Astrocyte (in vitro differentiated cells and primary cell): ENCODE measurements around the gene SLC12A2. TPM values are rescaled to one million over a fixed set of nuclear protein-coding genes. Genes with fewer than 3 reads are reported as not detected.

Experiments used
- DNase-seq: peaks from one replicate; pipeline ENCODE4 v3.0.0-alpha.2; 2010; ENCODE audit warnings: low read depth
- FAIRE-seq: peaks from 2 replicates; lab custom pipeline; 2011; peaks lifted over from hg19 to GRCh38; lab: Jason Lieb, UNC
- H2AFZ ChIP-seq: 2 replicates; pipeline ENCODE4 v1.6.0; 2012; ENCODE audit warnings: low read depth, low read length, inconsistent platforms
- H3K27ac ChIP-seq: 2 replicates; pipeline ENCODE4 v1.5.1; 2011; ENCODE audit warnings: low read depth, low read length, inconsistent platforms
- H3K27me3 ChIP-seq: 2 replicates; pipeline ENCODE4 v1.6.0; 2011; ENCODE audit warnings: low read length, inconsistent platforms; ENCODE audit not compliant: insufficient read depth
- H3K36me3 ChIP-seq: 2 replicates; pipeline ENCODE4 v1.5.1; 2011; ENCODE audit warnings: low read length, inconsistent platforms; ENCODE audit not compliant: insufficient read depth
- H3K4me1 ChIP-seq: 2 replicates; pipeline ENCODE4 v1.5.1; 2011; ENCODE audit warnings: low read length, inconsistent platforms; ENCODE audit not compliant: insufficient read depth
- H3K4me2 ChIP-seq: 2 replicates; pipeline ENCODE4 v1.6.0; 2012; ENCODE audit warnings: low read length, inconsistent platforms
- H3K4me3 ChIP-seq: 2 replicates; pipeline ENCODE4 v1.5.1; 2011; ENCODE audit warnings: low read depth, mild to moderate bottlenecking, low read length, inconsistent platforms; ENCODE audit not compliant: insufficient read depth
- H3K79me2 ChIP-seq: 2 replicates; pipeline ENCODE4 v1.6.0; 2012; ENCODE audit warnings: mild to moderate bottlenecking, low read length, inconsistent platforms; ENCODE audit not compliant: insufficient read depth
- H3K9ac ChIP-seq: 2 replicates; pipeline ENCODE4 v1.6.0; 2012; ENCODE audit warnings: mild to moderate bottlenecking, low read length, inconsistent platforms
- H3K9me3 ChIP-seq: 2 replicates; pipeline ENCODE4 v1.5.1; 2012; ENCODE audit warnings: low read depth, mild to moderate bottlenecking, low read length, inconsistent platforms; ENCODE audit not compliant: insufficient read depth
- H4K20me1 ChIP-seq: 2 replicates; pipeline ENCODE4 v1.6.0; 2012; ENCODE audit warnings: low read length, inconsistent platforms; ENCODE audit not compliant: insufficient read depth
- H3K27ac Mint-ChIP-seq: one replicate; pipeline ENCODE4 v1.8.0; 2021; ENCODE audit warnings: mild to moderate bottlenecking, mixed read lengths; ENCODE audit not compliant: unreplicated experiment
- H3K27me3 Mint-ChIP-seq: one replicate; pipeline ENCODE4 v1.8.0; 2021; ENCODE audit warnings: low read depth, mixed read lengths; ENCODE audit not compliant: unreplicated experiment
- H3K36me3 Mint-ChIP-seq: one replicate; pipeline ENCODE4 v1.8.0; 2021; ENCODE audit warnings: low read depth, mixed read lengths; ENCODE audit not compliant: unreplicated experiment
- H3K4me1 Mint-ChIP-seq: one replicate; pipeline ENCODE4 v1.8.0; 2021; ENCODE audit warnings: low read depth, mixed read lengths; ENCODE audit not compliant: unreplicated experiment
- H3K4me3 Mint-ChIP-seq: one replicate; pipeline ENCODE4 v1.8.0; 2021; ENCODE audit warnings: mild to moderate bottlenecking, moderate library complexity, mixed read lengths; ENCODE audit not compliant: unreplicated experiment
- H3K9me3 Mint-ChIP-seq: one replicate; pipeline ENCODE4 v1.8.0; 2021; ENCODE audit warnings: mild to moderate bottlenecking, mixed read lengths; ENCODE audit not compliant: unreplicated experiment
- CTCF ChIP-seq: IDR thresholded peaks from 2 replicates; pipeline ENCODE4 v1.5.1; 2011; ENCODE audit warnings: low read depth, mild to moderate bottlenecking, inconsistent platforms, low read length, moderate library complexity; ENCODE audit not compliant: insufficient read depth
- EZH2 ChIP-seq: IDR thresholded peaks from 2 replicates; pipeline ENCODE4 v1.6.1; 2012; ENCODE audit warnings: mild to moderate bottlenecking, low read length, inconsistent platforms; ENCODE audit not compliant: insufficient read depth
- total RNA-seq: library from RNA; stranded (reverse); gene quantifications from 2 replicates; pipeline ENCODE4 v1.2.1, GENCODE V29; 2021

The SLC12A2 gene
- total RNA-seq, 1 donor from 2014 or later, result 20.3 TPM

- H3K27ac ChIP-seq, result no peak overlapping the region
- no peaks in the 10 kb centered on the region for H3K36me3 ChIP-seq
- H3K9ac ChIP-seq, result no peak overlapping the region
- H3K4me2 ChIP-seq, result no peak overlapping the region
- TF ChIP-seq EZH2 (no peak), CTCF (no peak)
- Mint-ChIP-seq H3K36me3 (peaks cover 15% of the 10 kb centered on the region), H3K9me3 (no peaks in the 10 kb centered on the region), H3K4me3 (no peak overlapping the region), H3K27me3 (no peaks in the 10 kb centered on the region), H3K27ac (no peak overlapping the region), H3K4me1 (no peaks in the 10 kb centered on the region)
- H3K9me3 ChIP-seq, result no peaks in the 10 kb centered on the region
- no peaks in the 10 kb centered on the region for H3K79me2 ChIP-seq
- FAIRE-seq, result no peak
- no peaks in the 10 kb centered on the region for H3K27me3 ChIP-seq
- no peaks in the 10 kb centered on the region for H4K20me1 ChIP-seq
- H2AFZ ChIP-seq, result no peak overlapping the region
- H3K4me1 ChIP-seq, result no peaks in the 10 kb centered on the region
- no peak overlapping the region for H3K4me3 ChIP-seq
- DNase-seq, result no peak
Observed at GRCh38 chr5:128053291-128053954, 30.1 kb upstream of the SLC12A2 start.

- TF ChIP-seq EZH2 (no peak), CTCF (no peak)
- Mint-ChIP-seq H3K27ac (no peak overlapping the region), H3K9me3 (no peaks in the 10 kb centered on the region), H3K4me3 (no peak overlapping the region), H3K27me3 (no peaks in the 10 kb centered on the region), H3K4me1 (peaks cover 8% of the 10 kb centered on the region), H3K36me3 (peaks cover 4% of the 10 kb centered on the region)
- Histone ChIP-seq H3K79me2 (no peaks in the 10 kb centered on the region), H3K4me1 (peaks cover 8% of the 10 kb centered on the region), H3K4me2 (no peak overlapping the region), H3K27me3 (no peaks in the 10 kb centered on the region), H3K4me3 (no peak overlapping the region), H2AFZ (no peak overlapping the region), H3K9me3 (no peaks in the 10 kb centered on the region), H3K27ac (no peak overlapping the region), H4K20me1 (no peaks in the 10 kb centered on the region), H3K36me3 (no peaks in the 10 kb centered on the region), H3K9ac (no peak overlapping the region)
- DNase-seq, result no peak
- FAIRE-seq, result no peak
Observed at GRCh38 chr5:128060644-128061385, 22.8 kb upstream of the SLC12A2 start.
